GM12892 (cell line): ENCODE measurements around the gene FAM200A.

Experiments used
- DNase-seq: peaks from one replicate; pipeline ENCODE4 v3.0.0; 2011; ENCODE audit not compliant: insufficient read length
- FAIRE-seq: peaks from 2 replicates; lab custom pipeline; 2011; peaks lifted over from hg19 to GRCh38; lab: Jason Lieb, UNC
- POLR2A ChIP-seq: IDR thresholded peaks from 2 replicates; pipeline ENCODE4 v1.6.1; 2011; ENCODE audit warnings: low read depth, low read length, control low read depth
- POLR2AphosphoS5 ChIP-seq: IDR thresholded peaks from 2 replicates; pipeline ENCODE4 v1.6.1; 2011; ENCODE audit warnings: low read depth, low read length, control low read depth
- TAF1 ChIP-seq: IDR thresholded peaks from 2 replicates; pipeline ENCODE4 v1.6.1; 2011; ENCODE audit warnings: low read depth, mild to moderate bottlenecking, control low read depth, low read length, borderline replicate concordance

The FAM200A gene

GRCh38 chr7:99497766-99498545 lies 54.0 kb downstream of the FAM200A start:
- TF ChIP-seq POLR2AphosphoS5: no peak
- TF ChIP-seq TAF1: no peak
- no peak for TF ChIP-seq POLR2A
- FAIRE-seq: no peak
- DNase-seq: no peak
